Measurements from ENCODE around the gene XIRP2. TPM values are rescaled to one million over a fixed set of nuclear protein-coding genes. Genes with fewer than 3 reads are reported as not detected.
A peak's percentile ranks its signal among the peaks of the same experiment; 100 is the strongest.

XIRP2 gene, protein sequence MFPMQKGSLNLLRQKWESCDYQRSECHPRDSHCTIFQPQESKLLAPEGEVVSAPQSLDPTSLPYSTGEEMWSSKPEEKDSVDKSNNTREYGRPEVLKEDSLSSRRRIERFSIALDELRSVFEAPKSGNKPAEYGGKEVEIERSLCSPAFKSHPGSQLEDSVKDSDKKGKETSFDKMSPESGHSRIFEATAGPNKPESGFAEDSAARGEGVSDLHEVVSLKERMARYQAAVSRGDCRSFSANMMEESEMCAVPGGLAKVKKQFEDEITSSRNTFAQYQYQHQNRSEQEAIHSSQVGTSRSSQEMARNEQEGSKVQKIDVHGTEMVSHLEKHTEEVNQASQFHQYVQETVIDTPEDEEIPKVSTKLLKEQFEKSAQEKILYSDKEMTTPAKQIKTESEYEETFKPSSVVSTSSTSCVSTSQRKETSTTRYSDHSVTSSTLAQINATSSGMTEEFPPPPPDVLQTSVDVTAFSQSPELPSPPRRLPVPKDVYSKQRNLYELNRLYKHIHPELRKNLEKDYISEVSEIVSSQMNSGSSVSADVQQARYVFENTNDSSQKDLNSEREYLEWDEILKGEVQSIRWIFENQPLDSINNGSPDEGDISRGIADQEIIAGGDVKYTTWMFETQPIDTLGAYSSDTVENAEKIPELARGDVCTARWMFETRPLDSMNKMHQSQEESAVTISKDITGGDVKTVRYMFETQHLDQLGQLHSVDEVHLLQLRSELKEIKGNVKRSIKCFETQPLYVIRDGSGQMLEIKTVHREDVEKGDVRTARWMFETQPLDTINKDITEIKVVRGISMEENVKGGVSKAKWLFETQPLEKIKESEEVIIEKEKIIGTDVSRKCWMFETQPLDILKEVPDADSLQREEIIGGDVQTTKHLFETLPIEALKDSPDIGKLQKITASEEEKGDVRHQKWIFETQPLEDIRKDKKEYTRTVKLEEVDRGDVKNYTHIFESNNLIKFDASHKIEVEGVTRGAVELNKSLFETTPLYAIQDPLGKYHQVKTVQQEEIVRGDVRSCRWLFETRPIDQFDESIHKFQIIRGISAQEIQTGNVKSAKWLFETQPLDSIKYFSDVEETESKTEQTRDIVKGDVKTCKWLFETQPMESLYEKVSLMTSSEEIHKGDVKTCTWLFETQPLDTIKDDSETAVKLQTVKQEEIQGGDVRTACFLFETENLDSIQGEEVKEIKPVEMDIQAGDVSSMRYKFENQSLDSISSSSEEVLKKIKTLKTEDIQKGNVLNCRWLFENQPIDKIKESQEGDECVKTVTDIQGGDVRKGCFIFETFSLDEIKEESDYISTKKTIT (N-terminal part only)
- not detected in 2 replicates for total RNA-seq (2014; rRNA removed; shearing (Covaris generic))
- not detected in 2 replicates for polyA plus RNA-seq (2014; cell fraction: nucleus; rRNA removed)

DNA sequence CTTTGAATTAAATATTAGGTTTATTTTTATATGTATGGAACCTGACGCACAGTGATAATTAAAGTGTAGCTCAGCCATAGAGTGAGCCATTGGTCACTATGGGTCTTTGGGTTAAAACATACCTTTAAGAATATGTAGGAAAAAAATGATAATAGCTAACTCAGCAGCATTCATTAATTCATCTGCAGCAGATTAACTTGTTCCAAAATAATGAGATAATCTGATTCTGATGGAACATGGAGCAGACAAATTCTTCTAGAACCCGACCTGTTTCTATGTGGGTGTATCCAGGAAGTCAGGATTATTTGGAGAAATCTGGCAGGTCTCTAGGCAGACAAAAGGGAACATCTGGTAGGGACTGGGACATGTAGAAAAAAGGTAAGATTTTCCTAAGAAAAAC lies at the start of gene XIRP2:
Gene XIRP2, plus strand, starts transcription at position 301 of the 400 bp plus-strand sequence. CDS start 15,003 bp downstream, outside the sequence.
- no peak for DNase-seq (ENCODE audit: extremely low read depth, low read depth)

DNA sequence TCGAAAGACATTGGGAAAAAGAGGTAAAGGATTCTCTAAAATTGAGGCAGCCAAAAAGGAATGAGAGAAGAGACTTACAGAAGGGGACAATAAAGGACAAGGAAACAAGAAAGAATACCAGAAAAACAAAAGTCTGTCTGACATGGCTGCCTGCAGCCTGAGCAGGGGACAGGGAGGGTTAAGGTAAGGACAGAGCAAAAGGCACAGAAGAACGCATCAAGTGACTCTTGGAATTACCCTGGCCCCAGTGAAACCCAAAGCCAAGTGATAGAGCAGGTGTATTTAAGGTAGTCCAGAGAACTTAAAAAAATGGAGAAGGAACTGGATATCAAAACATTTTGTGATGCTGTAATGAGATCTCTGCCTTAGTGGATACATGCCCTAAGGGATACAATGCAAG lies 47.1 kb upstream of the XIRP2 start:
- DNase-seq (ENCODE audit: extremely low read depth, low read depth) = no peak

DNA sequence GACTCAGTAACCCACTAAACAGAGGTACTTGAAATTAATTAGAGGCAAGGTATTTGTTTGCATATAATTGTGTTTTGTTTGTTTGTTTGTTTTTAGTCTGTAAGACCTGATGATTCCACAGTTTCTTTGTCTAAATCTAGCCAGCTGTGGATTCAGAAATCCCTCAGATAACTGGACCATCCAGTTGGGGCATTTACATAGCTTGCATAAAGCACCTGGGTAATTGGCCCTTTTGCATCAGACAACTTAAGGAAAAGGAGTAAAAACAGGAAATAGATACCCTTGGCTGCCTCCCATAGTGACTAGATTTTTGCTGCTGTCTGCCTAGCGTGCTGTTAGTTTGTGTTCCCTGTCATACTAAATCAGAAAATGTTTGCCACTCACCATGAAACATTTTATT lies 46.6 kb upstream of the XIRP2 start:
- DNase-seq (ENCODE audit: extremely low read depth, low read depth) = no peak

DNA sequence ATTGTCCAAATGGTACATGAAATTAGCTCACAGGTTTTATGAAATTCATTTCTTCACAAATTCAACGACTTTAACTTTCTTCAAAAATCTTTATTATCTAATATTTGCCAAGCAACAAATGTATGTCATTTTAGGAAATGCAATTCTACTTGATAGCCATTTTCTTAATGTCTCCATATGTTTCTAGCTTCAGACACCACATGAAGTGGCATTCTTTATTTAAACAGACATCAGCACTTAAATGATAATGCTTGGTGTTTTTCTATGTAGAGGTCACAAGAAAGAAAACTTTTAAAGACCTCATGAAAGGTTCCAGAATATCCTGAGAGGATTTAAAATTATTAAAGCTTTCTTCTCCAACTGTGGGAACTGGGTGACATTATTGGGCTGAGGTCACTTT lies 44.2 kb upstream of the XIRP2 start:
- no peak for DNase-seq (ENCODE audit: extremely low read depth, low read depth)

DNA sequence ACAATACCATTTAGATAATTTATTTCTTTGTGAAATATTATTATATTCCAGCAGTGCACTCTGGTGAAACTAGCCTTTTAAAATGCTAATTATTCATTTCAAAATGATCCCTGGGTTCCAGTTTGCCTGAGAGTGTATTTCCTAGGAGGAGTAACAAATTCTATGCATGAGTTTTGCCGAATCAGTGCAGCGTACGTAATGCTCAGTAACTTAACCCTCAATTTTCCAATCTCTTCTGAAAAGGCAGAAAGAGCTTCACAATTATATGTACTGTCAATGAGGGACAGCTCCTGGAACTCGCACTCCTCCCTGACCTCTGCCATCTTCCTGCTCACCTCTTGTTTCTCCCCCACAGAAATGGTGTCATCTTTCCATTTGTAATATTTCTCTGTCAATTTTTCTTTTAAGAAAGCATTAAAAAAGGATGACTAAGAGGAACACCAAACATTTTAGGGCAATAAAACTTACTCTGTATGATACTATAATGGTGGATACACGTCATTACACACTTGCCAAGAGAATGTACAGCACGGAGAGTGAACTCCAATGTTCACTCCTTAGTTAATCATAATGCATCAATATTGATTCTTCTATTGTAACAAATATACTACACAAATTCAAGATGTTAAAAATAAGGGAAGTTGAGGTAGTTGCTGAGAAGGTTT lies 25.7 kb upstream of the XIRP2 start:
- no peak for DNase-seq (ENCODE audit: extremely low read depth, low read depth)

DNA sequence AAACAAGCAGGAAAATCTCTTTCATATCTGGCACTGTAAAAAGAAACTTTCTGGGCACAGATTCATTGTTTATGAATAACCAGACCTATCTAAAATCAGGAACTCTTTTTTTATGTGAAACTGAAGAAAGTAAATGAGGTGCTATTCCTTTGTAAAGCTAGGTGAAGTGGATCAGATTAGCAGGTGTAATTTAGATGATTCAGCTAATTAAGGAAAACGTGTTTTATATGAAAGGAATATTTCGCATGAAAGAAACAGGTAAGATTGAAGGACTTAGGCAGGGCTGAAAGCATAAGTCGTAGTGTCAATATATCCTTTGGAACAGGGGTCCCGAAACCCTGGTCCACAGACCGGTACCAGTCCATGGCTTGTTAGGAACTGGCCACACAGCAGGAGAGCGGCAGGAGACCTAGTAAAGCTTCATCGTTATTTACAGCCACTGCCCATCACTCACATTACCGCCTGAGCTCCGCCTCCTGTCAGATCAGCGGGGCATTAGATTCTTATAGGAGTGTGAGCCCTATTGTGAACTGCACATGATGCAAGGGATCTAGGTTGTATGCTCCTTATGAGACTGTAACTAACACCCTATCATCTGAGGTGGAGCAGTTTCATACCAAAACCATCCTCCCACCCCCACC lies 20.3 kb upstream of the XIRP2 start:
- no peak for DNase-seq (ENCODE audit: extremely low read depth, low read depth)

DNA sequence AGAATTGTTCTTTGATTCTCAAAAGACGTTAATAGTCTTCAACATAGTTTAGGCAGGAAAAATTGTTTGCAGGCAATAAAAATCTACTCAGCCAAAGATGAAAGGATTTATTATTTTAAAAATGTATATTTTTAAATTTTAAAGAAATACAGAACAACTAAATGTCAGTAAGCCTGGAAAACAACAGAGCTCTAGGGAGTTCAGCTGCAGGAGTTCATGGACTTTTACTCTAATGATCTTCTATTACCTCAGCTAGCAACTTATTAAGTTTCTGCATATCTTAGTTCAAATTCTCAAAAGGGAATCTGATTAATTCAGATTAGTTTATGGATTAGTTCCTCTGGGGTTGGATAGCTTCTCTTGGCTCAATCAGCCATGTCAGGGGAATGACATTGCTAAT lies 17.9 kb upstream of the XIRP2 start:
- DNase-seq (ENCODE audit: extremely low read depth, low read depth) = no peak

DNA sequence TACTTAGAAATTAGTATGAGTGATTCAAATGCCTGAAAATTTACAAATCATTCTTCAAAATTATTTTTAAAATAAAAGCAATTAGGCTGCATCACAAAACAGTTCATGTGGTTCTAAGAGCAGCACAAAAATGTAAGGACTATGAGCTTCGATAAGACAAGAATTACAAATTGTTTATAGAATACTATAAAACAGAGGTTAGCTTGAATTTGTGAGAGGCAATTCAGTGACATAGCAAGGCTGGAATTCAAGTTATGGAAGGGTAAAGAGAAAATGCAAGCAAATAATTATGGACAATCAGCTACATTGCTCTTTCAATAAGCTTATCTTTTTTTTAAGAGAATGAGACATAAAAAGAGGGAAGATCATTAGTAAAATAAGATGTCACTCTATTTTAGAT lies 7.1 kb upstream of the XIRP2 start:
- no peak for DNase-seq (ENCODE audit: extremely low read depth, low read depth)

DNA sequence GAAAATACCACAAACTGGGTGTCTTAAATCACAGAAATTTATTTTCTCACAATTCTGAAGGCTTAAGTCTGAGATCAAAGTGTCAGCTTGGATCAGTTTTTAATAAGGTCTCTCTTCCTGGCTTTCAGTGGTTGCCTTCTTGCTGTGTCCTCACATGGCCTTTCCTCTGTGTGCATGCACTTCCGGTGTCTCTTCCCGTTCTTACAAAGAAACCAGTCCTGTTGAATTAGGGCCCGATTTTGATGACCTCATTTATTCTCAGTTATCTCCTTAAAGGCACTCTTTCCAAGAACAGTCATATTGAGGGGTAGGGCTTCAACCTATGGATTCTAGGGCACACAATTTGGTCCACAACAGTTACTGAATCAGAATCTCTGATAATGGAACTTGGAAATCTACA lies 5.4 kb upstream of the XIRP2 start:
- no peak for DNase-seq (ENCODE audit: extremely low read depth, low read depth)

DNA sequence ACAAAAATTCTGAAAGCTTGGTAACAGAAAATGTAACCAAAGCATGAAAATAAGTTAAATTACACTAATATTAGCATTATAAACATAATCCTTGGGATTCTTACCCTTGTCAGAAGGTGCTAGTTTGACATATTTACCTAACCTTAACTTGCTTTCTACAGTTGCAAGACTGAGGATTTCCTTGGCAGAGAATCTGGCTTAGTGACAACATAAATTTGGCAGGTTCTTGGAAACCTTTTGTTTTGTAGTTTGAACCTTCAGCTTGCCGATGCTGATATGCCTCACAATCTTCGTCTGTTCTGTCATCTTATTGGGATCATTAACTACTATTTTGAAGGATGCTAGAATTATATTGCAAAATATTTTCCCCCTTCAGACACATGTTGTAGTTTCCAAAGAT lies 3.4 kb downstream of the XIRP2 start:
- no peak for DNase-seq (ENCODE audit: extremely low read depth, low read depth)

DNA sequence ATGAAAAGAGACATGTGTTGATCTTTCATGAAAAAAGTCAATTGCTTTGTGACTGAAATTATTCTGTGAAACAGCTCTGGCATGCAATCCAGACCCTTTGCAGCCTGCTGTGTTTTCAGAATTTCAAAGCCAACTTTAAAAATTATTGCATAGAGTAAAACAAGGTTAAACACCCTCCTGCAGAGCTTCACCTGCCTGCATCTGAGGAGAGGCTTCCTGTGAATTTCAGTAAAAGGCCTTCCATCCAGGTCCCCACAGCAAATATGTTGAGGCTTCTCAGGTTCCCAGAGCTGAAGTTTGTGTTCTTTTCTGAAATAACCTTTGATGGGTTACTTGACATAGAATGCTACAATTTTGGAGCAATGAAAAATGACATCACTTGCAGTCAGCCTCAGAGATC lies 4.1 kb downstream of the XIRP2 start:
- no peak for DNase-seq (ENCODE audit: extremely low read depth, low read depth)

DNA sequence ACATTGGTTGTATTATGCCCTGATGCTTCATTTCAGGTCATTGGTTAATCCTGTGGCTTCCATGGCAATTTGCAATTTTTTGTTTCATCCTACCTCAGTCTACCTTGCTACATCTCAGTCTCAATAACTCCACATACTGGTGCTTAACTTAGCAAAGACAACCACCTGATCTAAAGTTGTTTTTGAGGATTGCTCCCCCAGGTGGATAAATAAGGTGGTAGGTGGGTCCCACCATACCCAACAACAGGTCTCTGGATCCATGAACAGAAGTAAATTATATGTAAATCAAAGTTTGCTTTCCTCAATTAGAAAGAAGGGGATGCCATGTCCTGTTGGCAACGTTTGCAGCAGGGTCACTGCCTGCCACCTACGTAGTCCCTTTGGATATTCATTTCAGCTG lies 7.0 kb downstream of the XIRP2 start:
- no peak for DNase-seq (ENCODE audit: extremely low read depth, low read depth)

DNA sequence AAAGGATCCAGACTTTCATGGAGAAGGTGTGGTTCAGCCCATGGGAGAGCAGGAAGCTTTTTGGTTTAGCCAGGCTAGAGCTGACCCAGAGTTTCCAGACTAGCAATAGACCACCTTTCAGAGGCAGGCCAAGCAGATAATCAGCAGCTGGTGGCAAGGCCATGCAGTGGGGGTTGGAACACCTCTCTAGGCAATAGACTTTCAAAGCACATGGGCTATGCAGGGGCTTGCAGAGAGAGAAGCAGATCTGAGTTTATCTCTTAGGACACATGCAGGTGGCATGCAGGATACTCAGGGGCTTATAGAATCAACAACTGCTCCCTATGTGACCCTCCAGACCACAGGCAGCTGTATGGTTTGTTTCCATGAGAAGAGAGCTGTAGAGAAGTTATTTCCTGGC lies 9.4 kb downstream of the XIRP2 start:
- no peak for DNase-seq (ENCODE audit: extremely low read depth, low read depth)

DNA sequence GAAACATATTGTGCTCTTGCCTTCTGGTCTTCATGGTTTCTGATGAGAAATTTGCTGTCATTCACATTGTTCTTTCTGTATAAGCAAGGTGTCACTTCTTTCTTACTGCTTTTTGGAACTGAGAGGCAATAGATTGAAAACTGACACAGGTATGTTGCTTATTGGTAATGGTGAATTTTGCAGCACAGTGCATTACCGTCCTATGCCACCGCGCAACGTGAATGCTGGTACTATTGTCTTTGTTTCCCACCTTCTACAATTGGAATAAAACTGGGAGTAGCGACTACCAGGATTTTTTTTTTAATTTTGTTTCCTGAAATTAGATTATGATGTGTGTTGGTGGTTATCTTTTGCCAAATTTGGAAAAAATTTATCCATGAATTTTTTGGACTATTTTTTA lies 11.4 kb downstream of the XIRP2 start:
- DNase-seq (ENCODE audit: extremely low read depth, low read depth) = no peak

DNA sequence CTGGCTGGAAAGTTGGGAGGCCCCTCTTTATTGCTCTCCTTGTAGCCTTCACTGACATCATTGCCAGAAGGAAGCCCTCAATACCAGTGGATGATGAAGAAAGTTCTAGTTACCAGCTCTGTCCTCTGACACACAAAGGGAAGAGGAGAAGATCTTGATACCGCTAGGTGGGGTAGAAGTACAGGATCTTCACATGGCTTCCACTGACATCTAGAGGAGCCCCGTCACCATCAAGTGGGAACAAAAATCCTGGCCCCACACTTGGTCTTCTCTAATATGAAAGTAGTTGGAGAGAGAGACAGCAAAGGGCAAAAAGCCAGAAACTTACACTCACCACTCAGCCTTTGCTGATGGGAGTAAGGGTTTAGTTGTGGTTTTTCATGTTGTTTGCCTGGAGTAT lies 12.4 kb downstream of the XIRP2 start:
- DNase-seq (ENCODE audit: extremely low read depth, low read depth) = peak; percentile 35

DNA sequence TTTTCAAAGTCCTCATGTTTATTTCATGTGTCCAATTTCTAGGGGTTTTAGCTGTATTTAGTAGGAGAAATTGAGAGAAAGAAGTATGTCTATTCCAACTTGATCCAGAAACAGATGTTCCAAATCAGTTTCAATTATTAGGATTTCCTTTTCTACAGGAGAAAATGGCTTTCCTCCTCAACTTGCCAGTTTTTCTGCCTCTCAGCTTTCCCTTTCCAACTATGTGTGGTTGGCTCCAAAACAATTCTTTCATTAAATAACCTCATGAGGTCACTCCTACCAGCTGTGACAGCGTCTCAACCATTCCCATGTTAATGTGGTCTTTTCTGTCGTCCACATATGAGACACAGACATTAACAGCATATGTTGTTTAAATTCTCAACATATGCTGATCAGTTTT lies 13.1 kb downstream of the XIRP2 start:
- DNase-seq (ENCODE audit: extremely low read depth, low read depth) = no peak

DNA sequence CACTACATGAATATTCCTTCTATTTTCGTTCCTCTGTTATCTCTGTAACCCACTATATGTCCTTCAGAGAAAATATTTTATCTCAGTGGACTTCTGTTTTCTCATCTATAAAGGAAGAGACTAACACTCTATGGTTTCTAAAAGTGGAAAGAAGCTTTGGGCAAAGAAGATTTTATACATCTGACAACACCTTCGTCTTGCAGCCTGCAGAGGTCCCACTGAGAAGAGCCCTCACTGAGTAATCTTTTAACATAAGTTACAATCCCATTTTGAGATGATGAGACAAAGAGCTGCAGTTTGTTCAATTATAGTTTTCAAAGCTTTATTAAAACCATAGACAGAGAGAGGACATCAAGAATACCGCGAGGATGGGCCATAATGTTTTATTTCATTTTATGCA lies 28.7 kb downstream of the XIRP2 start:
- no peak for DNase-seq (ENCODE audit: extremely low read depth, low read depth)

DNA sequence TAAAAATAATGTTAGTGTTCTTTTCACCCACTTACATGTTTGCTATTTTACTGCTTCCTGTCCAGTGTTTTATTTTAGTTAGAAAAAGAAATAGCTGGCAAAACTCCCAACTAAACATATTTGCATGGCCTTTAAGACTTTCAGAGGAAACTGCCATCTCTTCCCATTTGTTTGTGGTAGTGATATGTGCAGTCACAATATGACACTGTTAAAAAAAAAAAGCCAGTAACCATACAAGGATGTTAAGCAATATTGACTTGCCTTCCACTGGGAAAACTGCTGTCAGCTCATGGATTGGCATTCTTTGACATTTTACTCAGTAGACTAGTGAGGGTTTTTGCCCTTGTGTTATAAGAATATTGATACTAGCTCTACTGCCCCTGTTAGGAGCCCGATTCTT lies 29.1 kb downstream of the XIRP2 start:
- no peak for DNase-seq (ENCODE audit: extremely low read depth, low read depth)

DNA sequence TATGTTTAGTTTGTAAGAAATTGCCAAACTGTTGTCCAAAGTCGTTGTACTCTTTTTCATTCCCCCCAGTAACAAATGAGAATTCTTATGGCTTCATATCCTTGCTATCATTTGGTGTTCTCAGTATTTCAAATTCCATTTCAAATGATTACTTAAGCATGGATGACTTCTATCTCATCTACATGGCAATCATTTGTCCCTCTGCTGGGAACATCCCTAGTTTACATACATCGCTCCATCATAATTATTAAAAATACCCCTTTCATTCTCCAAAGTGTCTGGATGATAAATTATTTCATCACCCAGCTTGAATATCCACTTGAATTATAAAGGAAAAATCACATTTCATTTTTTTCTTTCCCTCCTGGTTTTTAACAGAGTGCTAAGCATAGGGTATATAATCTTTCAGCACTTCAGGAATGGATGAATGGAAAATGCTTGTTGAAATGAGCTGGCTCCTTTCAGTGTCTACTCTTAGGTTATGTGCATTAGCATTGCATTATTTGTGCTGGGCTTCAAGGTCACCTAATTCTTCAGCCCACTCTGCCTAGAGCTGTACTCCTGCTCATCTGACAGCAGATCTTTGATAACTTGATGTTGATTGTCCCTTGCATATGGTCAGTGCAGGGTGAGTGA lies 33.1 kb downstream of the XIRP2 start:
- no peak for DNase-seq (ENCODE audit: extremely low read depth, low read depth)
